IMR-90 (cell line): ENCODE data around the gene CCSER1.
"Not testable (repeated sequence)": the region's sequence is repeated elsewhere in the genome, so short reads cannot be mapped to it uniquely, and the experiment has no call there.

Experiments
- POLR2A ChIP-seq: IDR thresholded peaks from 2 replicates; pipeline ENCODE4 v1.6.1; 2012; ENCODE audit warnings: mild to moderate bottlenecking, low read depth, low read length
- TF ChIP-seq, protein P1 (sequence below): conservative IDR thresholded peaks from 2 replicates; pipeline ENCODE4 v1.5.1; 2012; ENCODE audit warnings: mild to moderate bottlenecking, low read depth, low read length, improper control_type of control experiment

DNA sequence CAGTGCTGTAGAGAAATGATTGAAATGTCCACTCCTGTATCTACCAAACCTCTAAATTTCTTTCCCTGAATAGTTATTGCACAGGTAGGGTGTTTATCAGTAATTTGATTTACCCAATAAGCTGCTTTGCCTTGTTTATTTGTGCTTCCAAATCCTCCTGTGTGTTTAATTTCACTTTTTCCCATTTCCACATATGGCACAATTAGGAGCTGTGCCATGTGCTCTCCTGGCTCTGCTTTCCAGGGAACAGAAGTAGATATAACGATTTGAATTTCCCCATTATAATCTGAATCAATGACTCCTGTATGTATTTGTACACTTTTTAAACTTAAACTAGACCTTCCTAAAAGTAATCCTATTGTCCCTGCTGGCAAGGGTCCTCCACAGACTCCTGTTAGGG lies 1057.9 kb downstream of the CCSER1 start:
- not testable (repeated sequence) for TF ChIP-seq POLR2A
- TF ChIP-seq, protein P1, sequence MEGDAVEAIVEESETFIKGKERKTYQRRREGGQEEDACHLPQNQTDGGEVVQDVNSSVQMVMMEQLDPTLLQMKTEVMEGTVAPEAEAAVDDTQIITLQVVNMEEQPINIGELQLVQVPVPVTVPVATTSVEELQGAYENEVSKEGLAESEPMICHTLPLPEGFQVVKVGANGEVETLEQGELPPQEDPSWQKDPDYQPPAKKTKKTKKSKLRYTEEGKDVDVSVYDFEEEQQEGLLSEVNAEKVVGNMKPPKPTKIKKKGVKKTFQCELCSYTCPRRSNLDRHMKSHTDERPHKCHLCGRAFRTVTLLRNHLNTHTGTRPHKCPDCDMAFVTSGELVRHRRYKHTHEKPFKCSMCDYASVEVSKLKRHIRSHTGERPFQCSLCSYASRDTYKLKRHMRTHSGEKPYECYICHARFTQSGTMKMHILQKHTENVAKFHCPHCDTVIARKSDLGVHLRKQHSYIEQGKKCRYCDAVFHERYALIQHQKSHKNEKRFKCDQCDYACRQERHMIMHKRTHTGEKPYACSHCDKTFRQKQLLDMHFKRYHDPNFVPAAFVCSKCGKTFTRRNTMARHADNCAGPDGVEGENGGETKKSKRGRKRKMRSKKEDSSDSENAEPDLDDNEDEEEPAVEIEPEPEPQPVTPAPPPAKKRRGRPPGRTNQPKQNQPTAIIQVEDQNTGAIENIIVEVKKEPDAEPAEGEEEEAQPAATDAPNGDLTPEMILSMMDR, result not testable (repeated sequence)
